Left lung (tissue), 10 donors: ENCODE results near the gene HDHD5. TPM values are rescaled to one million over a fixed set of nuclear protein-coding genes. Genes with fewer than 3 reads are reported as not detected.

ENCODE experiments used
- ATAC-seq: fragments of 200-7000 bp; cut with Tn5 transposase; one replicate; pipeline ENCODE4 v1.9.1; 2020; ENCODE audit warnings: moderate library complexity
- DNase-seq, 4 donors: peaks; one replicate each; pipeline ENCODE4 v3.0.0-alpha.2; 2013 to 2020
- H3K27ac ChIP-seq, 2 donors: fragments of 200-600 bp; sonication (generic) in 1 of 2; one replicate each; pipeline versions ENCODE4 v1.5.0 to v1.8.0; 2020 to 2021
- H3K27me3 ChIP-seq, 2 donors: fragments of 200-600 bp; sonication (generic) in 1 of 2; one replicate each; pipeline versions ENCODE4 v1.5.0 to v1.8.0; 2020 to 2021
- H3K36me3 ChIP-seq, 2 donors: fragments of 200-600 bp; sonication (generic) in 1 of 2; one replicate each; pipeline versions ENCODE4 v1.5.0 to v1.8.0; 2020 to 2021
- H3K4me1 ChIP-seq, 2 donors: fragments of 200-600 bp; one replicate each; pipeline ENCODE4 v1.8.0; 2021
- H3K4me3 ChIP-seq, 2 donors: fragments of 200-600 bp; sonication (generic) in 1 of 2; one replicate each; pipeline versions ENCODE4 v1.5.0 to v1.8.0; 2020 to 2021; ENCODE audit warnings: mild to moderate bottlenecking in 1 of 2
- H3K9me3 ChIP-seq, 2 donors: fragments of 200-600 bp; sonication (generic) in 1 of 2; one replicate each; pipeline versions ENCODE4 v1.5.0 to v1.8.0; 2020 to 2021
- CTCF ChIP-seq, 2 donors: fragments of 200-600 bp; sonication (generic) in 1 of 2; IDR thresholded peaks; one replicate each; pipeline versions ENCODE4 v1.5.0 to v1.8.0; 2021; ENCODE audit warnings: antibody characterized with exemption in 2 of 2
- intact Hi-C, 2 donors: fragments of 100-400 bp; cut with DNase I; formaldehyde crosslinking; loops; one replicate each; pipeline versions ENCODE4 v1.11.2 to v1.14.2; 2022
- polyA plus RNA-seq, 6 donors: library from polyadenylated mRNA; unstranded; fragments of 120-200 nt; gene quantifications; one replicate each; pipeline ENCODE4 v1.2.1, GENCODE V29; 2013; ENCODE audit not compliant: insufficient read length in 6 of 6
- total RNA-seq, 2 donors: library from RNA; stranded (reverse); fragmentation: NEBNext Ultra II Directional; extraction: Animal tissue kit (Norgen Biotek cat#: 25700); gene quantifications; one replicate each; pipeline ENCODE4 v1.2.1, GENCODE V29; 2021
- donor health status: DM: no; HTN: yes; CAD: no.
- donor health status: DM: no; HTN: no; CAD: no.

HDHD5 gene
- total and polyA plus RNA-seq, 8 donors: 18.1 to 38.9 (median 34.1) TPM

GRCh38 chr22:17159504-17159951 is 451 bp upstream of the HDHD5 start:
- peak; percentile 73 for ATAC-seq

GRCh38 chr22:17158176-17158567 is 905 bp downstream of the HDHD5 start:
- H3K27me3 ChIP-seq: no peaks in the 10 kb centered on the region
- intact Hi-C loops: no loop called here
- TF ChIP-seq CTCF (IDR thresholded peaks at IDR 0.05): no peak
- H3K4me3 ChIP-seq: peak overlapping the region; percentile 78 to 82
- H3K4me1 ChIP-seq: peaks cover 13 to 49% of the 10 kb centered on the region in 2 donors
- no peaks in the 10 kb centered on the region for H3K9me3 ChIP-seq
- ATAC-seq: no peak
- peak overlapping the region; percentile 92 to 93 for H3K27ac ChIP-seq
- no peak for DNase-seq
- no peaks in the 10 kb centered on the region for H3K36me3 ChIP-seq

More at GRCh38 chr22:17159504-17159951, 451 bp upstream of the HDHD5 start:
- intact Hi-C loops: no loop called here
- H3K27me3 ChIP-seq: no peaks in the 10 kb centered on the region
- H3K36me3 ChIP-seq: no peaks in the 10 kb centered on the region
- TF ChIP-seq CTCF (IDR thresholded peaks at IDR 0.05): no peak
- H3K9me3 ChIP-seq: no peaks in the 10 kb centered on the region
- peak overlapping the region; percentile 78 to 82 for H3K4me3 ChIP-seq
- peak overlapping the region; percentile 92 to 93 for H3K27ac ChIP-seq
- DNase-seq: peak in 3 of 4 donors; percentile 52 to 89 (median 73)
- H3K4me1 ChIP-seq: peaks cover 13 to 45% of the 10 kb centered on the region in 2 donors

GRCh38 chr22:17157714-17158113 is 1.4 kb downstream of the HDHD5 start:
- H3K4me3 ChIP-seq: peak overlapping the region in 1 of 2 donors; percentile 78
- peak overlapping the region in 1 of 2 donors; percentile 93 for H3K27ac ChIP-seq
- intact Hi-C loops: no loop called here

GRCh38 chr22:17155941-17156340 is 3.1 kb downstream of the HDHD5 start:
- intact Hi-C loops: no loop called here
- TF ChIP-seq CTCF (IDR thresholded peaks at IDR 0.05): no peak
- Histone ChIP-seq H3K27me3 (no peaks in the 10 kb centered on the region), H3K36me3 (no peaks in the 10 kb centered on the region), H3K27ac (no peak overlapping the region), H3K4me3 (no peak overlapping the region), H3K4me1 (peaks cover 13 to 55% of the 10 kb centered on the region in 2 donors), H3K9me3 (no peaks in the 10 kb centered on the region)
- DNase-seq: no peak
- ATAC-seq: no peak

More at GRCh38 chr22:17157714-17158113, 1.4 kb downstream of the HDHD5 start:
- Histone ChIP-seq H3K27me3 (no peaks in the 10 kb centered on the region), H3K4me1 (peaks cover 13 to 53% of the 10 kb centered on the region in 2 donors), H3K9me3 (no peaks in the 10 kb centered on the region), H3K36me3 (no peaks in the 10 kb centered on the region)
- DNase-seq (no peak), ATAC-seq (no peak)
- no peak for TF ChIP-seq CTCF (IDR thresholded peaks at IDR 0.05)

- H3K9me3 ChIP-seq: no peaks in the 10 kb centered on the region
- H3K27me3 ChIP-seq: no peaks in the 10 kb centered on the region
- H3K27ac ChIP-seq: no peak overlapping the region
- H3K4me3 ChIP-seq: no peak overlapping the region
- ATAC-seq (no peak), DNase-seq (no peak)
- no peak for TF ChIP-seq CTCF (IDR thresholded peaks at IDR 0.05)
- peaks cover 0 to 10% of the 10 kb centered on the region in 2 donors for H3K36me3 ChIP-seq
- intact Hi-C loops: no loop called here
- peaks cover 6 to 38% of the 10 kb centered on the region in 2 donors for H3K4me1 ChIP-seq
These were observed 6.1 kb downstream of the HDHD5 start for GRCh38 chr22:17152971-17153370.
